AG09319 (cell line): Measurements from ENCODE around the gene GOPC.

Experiments used
- DNase-seq: peaks from one replicate; pipeline ENCODE4 v3.0.0-alpha.2; 2010; ENCODE audit warnings: low read depth; ENCODE audit errors: extremely low read depth
- CTCF ChIP-seq: IDR thresholded peaks from 2 replicates; pipeline ENCODE4 v1.5.1; 2011; ENCODE audit warnings: low read depth, mild to moderate bottlenecking, inconsistent platforms, low read length, moderate library complexity

Gene GOPC

GRCh38 chr6:117538615-117539014 lies 63.7 kb downstream of the GOPC start:
- no peak for TF ChIP-seq CTCF
- no peak for DNase-seq

DNA sequence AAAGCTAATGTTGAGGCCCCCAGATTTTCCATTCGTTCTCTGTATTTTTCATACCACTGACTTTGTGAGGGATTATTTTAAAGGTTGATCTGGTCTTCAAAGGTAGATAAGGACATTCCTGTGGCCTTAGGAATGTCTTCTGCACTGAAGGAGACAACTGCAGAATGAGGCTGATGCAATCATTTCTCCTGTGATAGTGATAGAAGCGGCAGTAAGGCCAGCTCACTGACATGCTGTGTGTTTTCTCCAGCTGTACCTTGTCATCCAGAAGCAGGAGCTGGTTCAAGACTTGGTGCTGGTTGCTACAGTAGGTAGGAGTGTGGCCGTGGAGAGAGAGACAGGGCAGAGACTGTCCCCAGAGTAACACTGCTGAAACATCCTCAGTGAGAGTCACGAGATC lies 66.0 kb downstream of the GOPC start:
- no peak for TF ChIP-seq CTCF
- no peak for DNase-seq

DNA sequence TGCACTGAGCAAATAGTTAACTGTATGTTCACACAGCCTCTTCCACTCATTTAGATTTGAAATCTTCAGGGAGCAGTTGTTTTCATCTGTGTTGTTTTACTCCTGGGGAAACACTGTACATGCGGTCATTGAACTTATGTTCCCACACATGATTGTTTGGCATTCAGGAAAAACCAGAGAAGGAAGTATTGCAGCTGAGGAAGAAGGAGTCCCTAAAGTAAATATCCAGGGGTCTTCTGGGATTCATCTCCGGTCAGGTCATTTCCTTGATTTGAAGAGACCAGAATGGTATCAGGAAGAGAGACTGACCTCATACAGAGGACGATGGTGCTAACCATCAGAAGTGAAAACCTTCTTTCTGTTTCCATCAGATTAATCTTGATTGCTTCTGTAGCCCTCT lies 67.3 kb downstream of the GOPC start:
- no peak for DNase-seq

GRCh38 chr6:117533775-117534174 lies 68.5 kb downstream of the GOPC start:
- DNase-seq = no peak
- TF ChIP-seq CTCF = no peak

More for the DNA sequence above, 67.3 kb downstream of the GOPC start:
- TF ChIP-seq CTCF = no peak

- DNase-seq = no peak
- TF ChIP-seq CTCF = no peak
Observed at GRCh38 chr6:117531809-117532725, 70.2 kb downstream of the GOPC start.

DNA sequence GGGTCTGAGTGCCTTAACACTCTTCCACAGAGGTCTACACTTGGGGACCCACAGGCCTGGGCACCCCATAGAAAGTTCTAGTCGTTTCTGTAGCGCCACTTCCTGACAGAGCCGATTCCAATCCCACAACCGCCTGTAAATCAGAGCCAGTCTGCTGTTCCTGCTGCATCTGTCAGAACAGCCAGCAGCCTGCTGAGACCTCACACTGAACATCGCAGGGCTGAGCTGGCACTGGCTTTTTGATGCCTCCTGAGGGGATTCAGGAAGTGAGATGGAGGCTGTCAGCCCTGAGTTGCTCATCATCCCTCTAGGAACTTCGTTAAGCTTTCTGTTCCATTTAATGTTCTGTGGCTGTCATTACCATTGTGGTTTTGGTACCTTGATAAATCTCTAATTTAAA lies 71.0 kb downstream of the GOPC start:
- no peak for DNase-seq
- no peak for TF ChIP-seq CTCF

GRCh38 chr6:117530467-117531242 lies 71.7 kb downstream of the GOPC start:
- TF ChIP-seq CTCF = no peak

More at GRCh38 chr6:117530467-117531242, 71.7 kb downstream of the GOPC start:
- peak; percentile 18 for DNase-seq
